ENCODE data around the gene TSHZ2. TPM values are rescaled to one million over a fixed set of nuclear protein-coding genes. Genes with fewer than 3 reads are reported as not detected.

TSHZ2 gene
- total RNA-seq, 4 donors from 2014 or later, result 10.3 to 15.0 (median 12.9) TPM

- intact Hi-C loops (cut with DNase I), result no loop called here
- DNase-seq (ENCODE audit: extremely low spot score), result no peak
- Histone ChIP-seq H3K9me3 (no peaks in the 10 kb centered on the region), H3K27me3 (no peaks in the 10 kb centered on the region), H3K36me3 (no peaks in the 10 kb centered on the region), H3K27ac (replicated peaks in 1 of 4) (no peak overlapping the region), H3K4me1 (no peaks in the 10 kb centered on the region), H3K4me3 (no peak overlapping the region)
- TF ChIP-seq POLR2A (IDR thresholded peaks at IDR 0.05; ENCODE audit: low read depth), result no peak
- TF ChIP-seq POLR2AphosphoS5 (IDR thresholded peaks at IDR 0.05), result no peak
- TF ChIP-seq EP300 (IDR thresholded peaks at IDR 0.05), result no peak
- TF ChIP-seq, protein P1, sequence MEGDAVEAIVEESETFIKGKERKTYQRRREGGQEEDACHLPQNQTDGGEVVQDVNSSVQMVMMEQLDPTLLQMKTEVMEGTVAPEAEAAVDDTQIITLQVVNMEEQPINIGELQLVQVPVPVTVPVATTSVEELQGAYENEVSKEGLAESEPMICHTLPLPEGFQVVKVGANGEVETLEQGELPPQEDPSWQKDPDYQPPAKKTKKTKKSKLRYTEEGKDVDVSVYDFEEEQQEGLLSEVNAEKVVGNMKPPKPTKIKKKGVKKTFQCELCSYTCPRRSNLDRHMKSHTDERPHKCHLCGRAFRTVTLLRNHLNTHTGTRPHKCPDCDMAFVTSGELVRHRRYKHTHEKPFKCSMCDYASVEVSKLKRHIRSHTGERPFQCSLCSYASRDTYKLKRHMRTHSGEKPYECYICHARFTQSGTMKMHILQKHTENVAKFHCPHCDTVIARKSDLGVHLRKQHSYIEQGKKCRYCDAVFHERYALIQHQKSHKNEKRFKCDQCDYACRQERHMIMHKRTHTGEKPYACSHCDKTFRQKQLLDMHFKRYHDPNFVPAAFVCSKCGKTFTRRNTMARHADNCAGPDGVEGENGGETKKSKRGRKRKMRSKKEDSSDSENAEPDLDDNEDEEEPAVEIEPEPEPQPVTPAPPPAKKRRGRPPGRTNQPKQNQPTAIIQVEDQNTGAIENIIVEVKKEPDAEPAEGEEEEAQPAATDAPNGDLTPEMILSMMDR (IDR thresholded peaks at IDR 0.05), result no peak
- WGBS, result 91% methylated on average over 8 of the region's 8 CpGs
These were observed 291.6 kb downstream of the TSHZ2 start for GRCh38 chr20:53263554-53264438.

DNA sequence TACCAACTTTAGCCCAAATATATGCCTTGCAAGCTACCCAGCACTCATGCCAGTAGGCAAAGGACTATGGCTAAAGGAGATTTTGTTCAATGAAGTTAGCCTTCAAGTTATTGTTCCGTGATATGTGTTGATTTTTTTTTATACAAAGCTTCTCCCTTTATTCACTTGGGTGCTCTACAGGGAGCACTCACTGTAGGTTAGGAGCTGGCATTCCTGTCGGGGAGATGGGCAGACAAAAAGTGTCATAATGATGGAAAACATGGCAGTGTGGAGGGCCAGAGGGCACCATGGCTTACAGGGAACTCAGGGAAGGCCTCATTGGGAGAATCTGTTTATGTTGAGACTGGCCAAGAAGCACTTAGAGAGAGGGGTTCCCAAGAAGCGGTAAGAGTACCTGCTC, 292.4 kb downstream of the TSHZ2 start:
- no peak for DNase-seq (ENCODE audit: extremely low spot score)
- Histone ChIP-seq H3K36me3 (no peaks in the 10 kb centered on the region), H3K27ac (replicated peaks in 1 of 4) (no peak overlapping the region), H3K9me3 (no peaks in the 10 kb centered on the region), H3K4me3 (no peak overlapping the region), H3K27me3 (no peaks in the 10 kb centered on the region), H3K4me1 (no peaks in the 10 kb centered on the region)
- TF ChIP-seq EP300 (IDR thresholded peaks at IDR 0.05), result no peak
- no peak for TF ChIP-seq POLR2AphosphoS5 (IDR thresholded peaks at IDR 0.05)
- TF ChIP-seq, protein P1 (IDR thresholded peaks at IDR 0.05), result no peak
- no peak for TF ChIP-seq POLR2A (IDR thresholded peaks at IDR 0.05; ENCODE audit: low read depth)
- intact Hi-C loops (cut with DNase I), result no loop called here
- WGBS, result 90% methylated on average over 3 of the region's 3 CpGs

- DNase-seq (ENCODE audit: extremely low spot score), result no peak
- no peak overlapping the region for H3K4me3 ChIP-seq
- no peaks in the 10 kb centered on the region for H3K27me3 ChIP-seq
- TF ChIP-seq, protein P1 (IDR thresholded peaks at IDR 0.05), result no peak
- TF ChIP-seq EP300 (IDR thresholded peaks at IDR 0.05) (no peak), POLR2AphosphoS5 (IDR thresholded peaks at IDR 0.05) (no peak)
- no peak overlapping the region for H3K27ac ChIP-seq (replicated peaks in 1 of 4)
- 75% methylated on average over 8 of the region's 8 CpGs for WGBS
- intact Hi-C loops (cut with DNase I), result no loop called here
- H3K4me1 ChIP-seq, result no peaks in the 10 kb centered on the region
- H3K9me3 ChIP-seq, result no peaks in the 10 kb centered on the region
- no peaks in the 10 kb centered on the region for H3K36me3 ChIP-seq
These were observed 293.2 kb downstream of the TSHZ2 start for GRCh38 chr20:53265304-53265875.

DNA sequence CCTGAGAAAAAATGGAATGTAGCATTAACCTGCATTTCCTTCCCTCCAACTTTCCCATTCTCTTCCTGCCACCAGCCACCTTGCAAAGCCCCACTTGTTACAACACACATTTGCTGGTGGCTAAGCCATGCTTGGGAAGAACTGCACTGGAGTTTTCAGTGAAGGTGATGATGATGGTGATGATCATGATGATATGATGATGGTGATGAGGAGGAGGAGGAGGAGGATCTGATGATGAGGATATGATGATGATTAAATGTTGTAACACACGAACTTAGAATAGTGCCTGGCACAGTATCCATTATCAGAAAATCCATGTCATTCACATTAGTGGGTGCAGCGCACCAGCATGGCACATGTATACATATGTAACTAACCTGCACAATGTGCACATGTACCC, 297.2 kb downstream of the TSHZ2 start:
- no peaks in the 10 kb centered on the region for H3K27me3 ChIP-seq
- no peaks in the 10 kb centered on the region for H3K4me1 ChIP-seq
- H3K9me3 ChIP-seq, result no peaks in the 10 kb centered on the region
- H3K36me3 ChIP-seq, result no peaks in the 10 kb centered on the region
- 81% methylated on average over 2 of the region's 2 CpGs for WGBS
- no peak overlapping the region for H3K27ac ChIP-seq (replicated peaks in 1 of 4)
- DNase-seq (ENCODE audit: extremely low spot score), result no peak
- TF ChIP-seq POLR2A (IDR thresholded peaks at IDR 0.05; ENCODE audit: low read depth) (no peak), EP300 (IDR thresholded peaks at IDR 0.05) (no peak), POLR2AphosphoS5 (IDR thresholded peaks at IDR 0.05) (no peak)
- H3K4me3 ChIP-seq, result no peak overlapping the region
- intact Hi-C loops (cut with DNase I), result no loop called here

GRCh38 chr20:53270792-53271375, 298.7 kb downstream of the TSHZ2 start:
- Histone ChIP-seq H3K4me3 (no peak overlapping the region), H3K9me3 (no peaks in the 10 kb centered on the region), H3K27me3 (no peaks in the 10 kb centered on the region), H3K4me1 (no peaks in the 10 kb centered on the region), H3K27ac (replicated peaks in 1 of 4) (no peak overlapping the region), H3K36me3 (no peaks in the 10 kb centered on the region)
- no peak for DNase-seq (ENCODE audit: extremely low spot score)
- WGBS, result 80% methylated on average over 5 of the region's 5 CpGs
- intact Hi-C loops (cut with DNase I), result no loop called here
- no peak for TF ChIP-seq POLR2A (IDR thresholded peaks at IDR 0.05; ENCODE audit: low read depth)
- TF ChIP-seq, protein P1 (IDR thresholded peaks at IDR 0.05), result no peak
- TF ChIP-seq POLR2AphosphoS5 (IDR thresholded peaks at IDR 0.05), result no peak
- no peak for TF ChIP-seq EP300 (IDR thresholded peaks at IDR 0.05)

Measured in esophagus muscularis mucosa (tissue), 4 donors.